Hepatocyte (in vitro differentiated cells): ENCODE results near the gene SCN2A. TPM values are rescaled to one million over a fixed set of nuclear protein-coding genes. Genes with fewer than 3 reads are reported as not detected.
A peak's percentile ranks its signal among the peaks of the same experiment; 100 is the strongest.

ENCODE experiments used
- DNase-seq: peaks from one replicate; pipeline ENCODE4 v3.0.0-alpha.2; 2016; ENCODE audit warnings: low spot score
- H2AFZ ChIP-seq: fragments of 200-600 bp; sonication (generic); 2 replicates; pipeline ENCODE4 v1.6.0; 2016; ENCODE audit warnings: antibody characterized with exemption, mild to moderate bottlenecking
- H3K27ac ChIP-seq: fragments of 200-600 bp; sonication (generic); 2 replicates; pipeline ENCODE4 v1.5.1; 2016; ENCODE audit warnings: mild to moderate bottlenecking
- H3K27me3 ChIP-seq: fragments of 200-600 bp; sonication (generic); 2 replicates; pipeline ENCODE4 v1.6.1; 2016
- H3K36me3 ChIP-seq: fragments of 200-600 bp; sonication (generic); replicated peaks from 2 replicates; pipeline ENCODE4 v1.5.1; 2016; ENCODE audit warnings: low read depth; ENCODE audit not compliant: insufficient read depth
- H3K4me1 ChIP-seq: fragments of 200-600 bp; sonication (generic); 2 replicates; pipeline ENCODE4 v1.5.1; 2016; ENCODE audit warnings: mild to moderate bottlenecking, moderate library complexity; ENCODE audit not compliant: insufficient read depth
- H3K4me2 ChIP-seq: fragments of 200-600 bp; sonication (generic); 2 replicates; pipeline ENCODE4 v1.6.0; 2016
- H3K4me3 ChIP-seq: fragments of 200-600 bp; sonication (generic); 2 replicates; pipeline ENCODE4 v1.5.1; 2016; ENCODE audit warnings: mild to moderate bottlenecking
- H3K79me2 ChIP-seq: fragments of 200-600 bp; sonication (generic); 2 replicates; pipeline ENCODE4 v1.6.0; 2017; ENCODE audit warnings: mild to moderate bottlenecking
- H3K9me2 ChIP-seq: fragments of 200-600 bp; sonication (generic); replicated peaks from 2 replicates; pipeline ENCODE4 v1.6.0; 2017; ENCODE audit warnings: mild to moderate bottlenecking; ENCODE audit not compliant: insufficient read depth
- H3K9me3 ChIP-seq: fragments of 200-600 bp; sonication (generic); 2 replicates; pipeline ENCODE4 v1.5.1; 2016; ENCODE audit warnings: low read depth, mild to moderate bottlenecking
- H4K20me1 ChIP-seq: fragments of 200-600 bp; sonication (generic); 2 replicates; pipeline ENCODE4 v1.6.0; 2016; ENCODE audit warnings: mild to moderate bottlenecking; ENCODE audit not compliant: insufficient read depth, poor library complexity, severe bottlenecking
- EZH2 ChIP-seq: fragments of 200-600 bp; sonication (generic); IDR thresholded peaks from 2 replicates; pipeline ENCODE4 v1.6.1; 2016; ENCODE audit warnings: antibody characterized with exemption, mild to moderate bottlenecking, borderline replicate concordance
- EZH2phosphoT487 ChIP-seq: fragments of 200-600 bp; sonication (generic); IDR thresholded peaks from one replicate; pipeline ENCODE4 v1.6.1; 2018; ENCODE audit warnings: antibody characterized with exemption, mild to moderate bottlenecking, low read depth, moderate library complexity; ENCODE audit not compliant: unreplicated experiment, severe bottlenecking
- WGBS: methylation state at CpG from one replicate; pipeline ENCODE4 v1.1.6; 2016; ENCODE audit warnings: low lambda C conversion rate; ENCODE audit errors: missing lambda C conversion rate; 5-methylcytosine and 5-hydroxymethylcytosine counted together
- polyA plus RNA-seq: library from polyadenylated mRNA; unstranded; fragments of >200 nt; fragmentation: Nextera tagmentation; extraction: Ambion mirVana; gene quantifications from 2 replicates; pipeline ENCODE4 v1.2.1, GENCODE V29; 2016
- total RNA-seq: library from RNA; depleted of rRNA; stranded (reverse); fragments of >200 nt; gene quantifications from 2 replicates; pipeline ENCODE4 v1.2.3, GENCODE V29; 2014
- TF ChIP-seq, protein P1 (sequence below): fragments of 200-600 bp; sonication (generic); IDR thresholded peaks from 2 replicates; pipeline ENCODE4 v1.5.1; 2016; ENCODE audit warnings: antibody characterized with exemption, mild to moderate bottlenecking; ENCODE audit not compliant: poor library complexity

The SCN2A gene
- total and polyA plus RNA-seq, 2 experiments from 2014 or later, result 0.86 to 2.9 TPM

DNA sequence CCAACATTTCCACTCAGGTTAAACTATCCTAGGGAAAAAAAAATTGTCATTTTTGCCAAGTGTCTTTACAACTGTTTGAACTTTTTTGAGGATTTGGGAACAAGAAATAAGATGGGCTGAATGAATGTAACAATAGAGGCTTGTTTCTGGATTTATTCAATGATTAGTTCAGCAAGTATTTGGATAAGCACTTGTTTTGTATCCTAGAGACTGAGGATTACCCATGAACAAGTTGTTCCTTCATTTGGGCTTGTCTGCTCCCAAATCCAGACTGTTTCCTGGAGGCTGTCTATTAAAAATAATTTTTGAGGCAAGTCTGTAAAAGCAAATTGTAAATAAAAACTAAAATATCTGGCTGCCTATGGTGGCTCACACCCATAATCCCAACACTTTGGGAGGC lies 168.3 kb downstream of the SCN2A start:
- H3K27ac ChIP-seq, result peak overlapping the region; percentile 61
- H3K4me1 ChIP-seq, result peaks cover 3% of the 10 kb centered on the region
- H3K4me2 ChIP-seq, result no peak overlapping the region
- H4K20me1 ChIP-seq, result no peaks in the 10 kb centered on the region
- TF ChIP-seq EZH2, result no peak
- TF ChIP-seq, protein P1, sequence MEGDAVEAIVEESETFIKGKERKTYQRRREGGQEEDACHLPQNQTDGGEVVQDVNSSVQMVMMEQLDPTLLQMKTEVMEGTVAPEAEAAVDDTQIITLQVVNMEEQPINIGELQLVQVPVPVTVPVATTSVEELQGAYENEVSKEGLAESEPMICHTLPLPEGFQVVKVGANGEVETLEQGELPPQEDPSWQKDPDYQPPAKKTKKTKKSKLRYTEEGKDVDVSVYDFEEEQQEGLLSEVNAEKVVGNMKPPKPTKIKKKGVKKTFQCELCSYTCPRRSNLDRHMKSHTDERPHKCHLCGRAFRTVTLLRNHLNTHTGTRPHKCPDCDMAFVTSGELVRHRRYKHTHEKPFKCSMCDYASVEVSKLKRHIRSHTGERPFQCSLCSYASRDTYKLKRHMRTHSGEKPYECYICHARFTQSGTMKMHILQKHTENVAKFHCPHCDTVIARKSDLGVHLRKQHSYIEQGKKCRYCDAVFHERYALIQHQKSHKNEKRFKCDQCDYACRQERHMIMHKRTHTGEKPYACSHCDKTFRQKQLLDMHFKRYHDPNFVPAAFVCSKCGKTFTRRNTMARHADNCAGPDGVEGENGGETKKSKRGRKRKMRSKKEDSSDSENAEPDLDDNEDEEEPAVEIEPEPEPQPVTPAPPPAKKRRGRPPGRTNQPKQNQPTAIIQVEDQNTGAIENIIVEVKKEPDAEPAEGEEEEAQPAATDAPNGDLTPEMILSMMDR, result no peak
- H2AFZ ChIP-seq, result no peak overlapping the region
- no peaks in the 10 kb centered on the region for H3K9me2 ChIP-seq
- no peaks in the 10 kb centered on the region for H3K27me3 ChIP-seq
- no peaks in the 10 kb centered on the region for H3K9me3 ChIP-seq
- DNase-seq, result no peak
- no peak overlapping the region for H3K4me3 ChIP-seq
- H3K79me2 ChIP-seq, result no peaks in the 10 kb centered on the region
- no peaks in the 10 kb centered on the region for H3K36me3 ChIP-seq

DNA sequence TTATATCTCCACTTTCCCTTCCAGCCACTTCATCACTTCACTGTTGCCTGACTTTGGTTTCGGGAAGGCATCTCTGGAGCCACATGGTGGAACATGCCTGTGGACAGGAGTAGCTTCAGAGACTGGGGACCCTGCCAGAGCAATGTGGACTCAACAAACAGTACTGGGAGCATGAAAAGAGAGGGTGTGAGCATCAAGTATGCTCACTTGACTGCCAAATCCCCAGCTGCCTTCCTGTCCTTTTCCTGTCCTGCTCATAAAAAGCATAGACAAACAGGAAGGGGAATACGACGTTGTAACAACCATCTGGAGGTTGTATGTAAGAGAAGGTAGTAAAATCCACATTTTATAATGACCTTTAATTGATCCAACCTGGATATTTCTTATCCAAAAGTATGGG lies 169.0 kb downstream of the SCN2A start:
- Histone ChIP-seq H2AFZ (no peak overlapping the region), H3K9me2 (no peaks in the 10 kb centered on the region), H3K4me2 (no peak overlapping the region), H3K9me3 (no peaks in the 10 kb centered on the region), H3K4me3 (no peak overlapping the region), H3K27ac (peak overlapping the region; percentile 61), H4K20me1 (no peaks in the 10 kb centered on the region), H3K36me3 (no peaks in the 10 kb centered on the region), H3K4me1 (no peaks in the 10 kb centered on the region), H3K79me2 (no peaks in the 10 kb centered on the region), H3K27me3 (no peaks in the 10 kb centered on the region)
- 56% methylated on average over 3 of the region's 3 CpGs for WGBS
- TF ChIP-seq EZH2 (no peak), EZH2phosphoT487 (no peak)
- TF ChIP-seq, protein P1, result no peak
- DNase-seq, result no peak

DNA sequence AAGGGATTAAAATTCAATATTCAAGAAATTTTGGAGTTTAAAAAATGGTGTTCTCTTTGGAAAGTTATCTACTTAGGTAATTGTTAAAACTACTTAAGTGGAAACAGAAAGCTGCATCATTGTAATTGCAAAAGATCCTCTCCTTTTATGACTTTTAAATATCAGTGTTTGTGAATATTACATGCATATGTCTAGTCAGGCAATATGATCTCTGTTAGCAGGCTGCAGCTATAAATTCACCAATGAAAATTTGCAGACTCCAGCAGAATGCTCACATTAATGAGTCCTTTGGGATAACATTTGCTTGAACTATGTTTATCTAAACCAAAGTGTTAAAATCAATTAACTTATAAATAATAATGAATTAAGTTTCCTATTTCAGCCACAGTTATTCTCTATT lies 171.1 kb downstream of the SCN2A start:
- TF ChIP-seq EZH2 (no peak), EZH2phosphoT487 (no peak)
- TF ChIP-seq, protein P1, result no peak
- H3K79me2 ChIP-seq, result no peaks in the 10 kb centered on the region
- no peak overlapping the region for H3K4me3 ChIP-seq
- H3K27me3 ChIP-seq, result no peaks in the 10 kb centered on the region
- no peaks in the 10 kb centered on the region for H4K20me1 ChIP-seq
- no peaks in the 10 kb centered on the region for H3K9me3 ChIP-seq
- no peaks in the 10 kb centered on the region for H3K36me3 ChIP-seq
- DNase-seq, result no peak
- H3K4me1 ChIP-seq, result no peaks in the 10 kb centered on the region
- H3K27ac ChIP-seq, result peak overlapping the region; percentile 46
- no peaks in the 10 kb centered on the region for H3K9me2 ChIP-seq
- no peak overlapping the region for H3K4me2 ChIP-seq
- H2AFZ ChIP-seq, result no peak overlapping the region

DNA sequence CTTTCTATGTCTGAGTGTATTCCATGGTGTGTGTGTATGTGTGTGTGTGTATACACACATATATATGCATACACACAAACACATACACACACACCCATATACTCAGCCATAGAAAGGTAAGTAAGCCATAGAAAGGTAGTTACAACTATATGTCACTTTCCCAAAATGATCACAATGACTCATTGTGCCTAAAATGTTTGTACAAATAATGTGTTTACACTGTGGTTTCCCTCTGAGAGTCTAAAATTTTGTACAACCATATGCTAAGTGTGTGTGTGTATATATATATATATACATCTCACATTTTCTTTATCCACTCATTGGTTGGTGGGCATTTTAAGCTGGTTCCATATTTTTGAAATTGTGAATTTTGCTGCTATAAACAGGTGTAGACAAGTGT lies 175.0 kb downstream of the SCN2A start:
- no peak overlapping the region for H3K4me3 ChIP-seq
- H4K20me1 ChIP-seq, result no peaks in the 10 kb centered on the region
- H3K27me3 ChIP-seq, result no peaks in the 10 kb centered on the region
- no peak overlapping the region for H3K4me2 ChIP-seq
- no peak overlapping the region for H2AFZ ChIP-seq
- DNase-seq, result no peak
- no peak for TF ChIP-seq EZH2phosphoT487
- TF ChIP-seq EZH2, result no peak
- TF ChIP-seq, protein P1, result no peak
- no peak overlapping the region for H3K27ac ChIP-seq
- H3K4me1 ChIP-seq, result no peaks in the 10 kb centered on the region
- no peaks in the 10 kb centered on the region for H3K79me2 ChIP-seq
- H3K9me3 ChIP-seq, result no peaks in the 10 kb centered on the region
- no peaks in the 10 kb centered on the region for H3K9me2 ChIP-seq
- no peaks in the 10 kb centered on the region for H3K36me3 ChIP-seq
